Stomach (tissue), 4 donors: ENCODE measurements around the gene KLF9.
A peak's percentile ranks its signal among the peaks of the same experiment; 100 is the strongest.

Experiments
- CTCF ChIP-seq, 7 experiments: fragments of 450-650 bp in 4 of 7; fragments of 200-600 bp in 3 of 7; sonication (generic) in 3 of 7; IDR thresholded peaks; one replicate each; pipeline ENCODE4 v1.5.1; 2016 to 2019; ENCODE audit warnings: antibody characterized with exemption in 7 of 7, control low read depth in 2 of 7, mild to moderate bottlenecking in 1 of 7
- POLR2A ChIP-seq, 4 donors: fragments of 450-650 bp; IDR thresholded peaks; one replicate each; pipeline ENCODE4 v1.6.1; 2016; ENCODE audit warnings: antibody characterized with exemption in 4 of 4, control low read depth in 2 of 4, mild to moderate bottlenecking in 1 of 4, moderate library complexity in 1 of 4
- POLR2AphosphoS5 ChIP-seq, 3 donors: sonication (generic); formaldehyde crosslinking; IDR thresholded peaks; one replicate each; pipeline ENCODE4 v1.6.1; 2016; ENCODE audit warnings: antibody characterized with exemption in 3 of 3

- TF ChIP-seq CTCF (IDR thresholded peaks at IDR 0.05) = peak in 1 of 7 experiments; percentile 29
- TF ChIP-seq POLR2AphosphoS5 (IDR thresholded peaks at IDR 0.05) = peak; percentile 95 to 99 (median 98)
- peak in 2 of 4 donors; percentile 81 to 85 for TF ChIP-seq POLR2A (IDR thresholded peaks at IDR 0.05)
These were observed 5.3 kb upstream of the KLF9 start for GRCh38 chr9:70419556-70420440.
